Measurements from ENCODE around the gene FFAR4.

- TF ChIP-seq, protein P1, sequence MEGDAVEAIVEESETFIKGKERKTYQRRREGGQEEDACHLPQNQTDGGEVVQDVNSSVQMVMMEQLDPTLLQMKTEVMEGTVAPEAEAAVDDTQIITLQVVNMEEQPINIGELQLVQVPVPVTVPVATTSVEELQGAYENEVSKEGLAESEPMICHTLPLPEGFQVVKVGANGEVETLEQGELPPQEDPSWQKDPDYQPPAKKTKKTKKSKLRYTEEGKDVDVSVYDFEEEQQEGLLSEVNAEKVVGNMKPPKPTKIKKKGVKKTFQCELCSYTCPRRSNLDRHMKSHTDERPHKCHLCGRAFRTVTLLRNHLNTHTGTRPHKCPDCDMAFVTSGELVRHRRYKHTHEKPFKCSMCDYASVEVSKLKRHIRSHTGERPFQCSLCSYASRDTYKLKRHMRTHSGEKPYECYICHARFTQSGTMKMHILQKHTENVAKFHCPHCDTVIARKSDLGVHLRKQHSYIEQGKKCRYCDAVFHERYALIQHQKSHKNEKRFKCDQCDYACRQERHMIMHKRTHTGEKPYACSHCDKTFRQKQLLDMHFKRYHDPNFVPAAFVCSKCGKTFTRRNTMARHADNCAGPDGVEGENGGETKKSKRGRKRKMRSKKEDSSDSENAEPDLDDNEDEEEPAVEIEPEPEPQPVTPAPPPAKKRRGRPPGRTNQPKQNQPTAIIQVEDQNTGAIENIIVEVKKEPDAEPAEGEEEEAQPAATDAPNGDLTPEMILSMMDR (IDR thresholded peaks at IDR 0.05) = no peak
- TF ChIP-seq POLR2A (IDR thresholded peaks at IDR 0.05) = no peak
Observed at GRCh38 chr10:93603023-93603422, 36.6 kb downstream of the FFAR4 start.
